IPS-18a (cell line): ENCODE measurements around the gene DRAXIN.

Source experiments
- H3K27ac ChIP-seq: one replicate; pipeline ENCODE4 v1.5.1; 2013; ENCODE audit warnings: low read length
- H3K27me3 ChIP-seq: one replicate; pipeline ENCODE4 v1.6.1; 2013; ENCODE audit warnings: mild to moderate bottlenecking, low read length; ENCODE audit not compliant: control insufficient read depth, insufficient read depth
- H3K36me3 ChIP-seq: one replicate; pipeline ENCODE4 v1.6.1; 2013; ENCODE audit warnings: low read depth, low read length; ENCODE audit not compliant: control insufficient read depth
- H3K4me1 ChIP-seq: one replicate; pipeline ENCODE4 v1.6.1; 2013; ENCODE audit warnings: low read depth, low read length; ENCODE audit not compliant: control insufficient read depth
- H3K4me3 ChIP-seq: one replicate; pipeline ENCODE4 v1.5.1; 2013; ENCODE audit warnings: low read length
- H3K9ac ChIP-seq: one replicate; pipeline ENCODE4 v1.6.1; 2013; ENCODE audit warnings: mild to moderate bottlenecking, low read length, moderate library complexity
- H3K9me3 ChIP-seq: one replicate; pipeline ENCODE4 v1.6.1; 2013; ENCODE audit warnings: low read depth, low read length; ENCODE audit not compliant: control insufficient read depth

The DRAXIN gene

DNA sequence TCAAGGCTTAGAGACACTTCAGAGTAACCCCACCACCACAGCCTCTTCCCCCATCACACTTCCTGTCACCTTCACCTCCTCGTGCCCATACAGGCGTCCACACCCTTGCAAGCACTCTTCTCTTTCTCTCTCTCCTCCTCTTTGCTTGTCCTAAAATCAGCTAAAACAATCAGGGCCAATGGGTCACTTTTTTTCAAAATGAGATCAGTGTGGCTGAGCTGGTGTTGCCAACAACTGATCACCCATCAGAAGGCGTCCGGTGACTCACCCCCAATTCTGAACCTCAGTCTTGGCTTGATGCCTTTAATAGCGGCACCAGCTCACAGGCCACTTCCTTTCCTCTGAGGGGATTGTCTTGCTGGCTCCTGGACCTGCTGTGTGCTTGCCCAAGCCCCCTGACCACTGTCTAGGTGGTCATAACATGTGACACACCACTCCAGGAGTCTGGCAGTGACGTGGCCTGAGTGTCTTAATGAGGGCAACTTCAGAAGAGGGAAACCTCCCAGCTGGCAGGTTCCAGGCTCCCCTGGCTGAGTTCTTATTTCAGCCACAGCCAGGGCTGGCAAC lies 1.6 kb downstream of the DRAXIN start:
- H3K4me3 ChIP-seq = peak overlapping the region; percentile 70
- no peaks in the 10 kb centered on the region for H3K9me3 ChIP-seq
- H3K9ac ChIP-seq = no peak overlapping the region
- no peak overlapping the region for H3K27ac ChIP-seq
- H3K4me1 ChIP-seq = peaks cover 28% of the 10 kb centered on the region
- H3K27me3 ChIP-seq = no peaks in the 10 kb centered on the region
- no peaks in the 10 kb centered on the region for H3K36me3 ChIP-seq

DNA sequence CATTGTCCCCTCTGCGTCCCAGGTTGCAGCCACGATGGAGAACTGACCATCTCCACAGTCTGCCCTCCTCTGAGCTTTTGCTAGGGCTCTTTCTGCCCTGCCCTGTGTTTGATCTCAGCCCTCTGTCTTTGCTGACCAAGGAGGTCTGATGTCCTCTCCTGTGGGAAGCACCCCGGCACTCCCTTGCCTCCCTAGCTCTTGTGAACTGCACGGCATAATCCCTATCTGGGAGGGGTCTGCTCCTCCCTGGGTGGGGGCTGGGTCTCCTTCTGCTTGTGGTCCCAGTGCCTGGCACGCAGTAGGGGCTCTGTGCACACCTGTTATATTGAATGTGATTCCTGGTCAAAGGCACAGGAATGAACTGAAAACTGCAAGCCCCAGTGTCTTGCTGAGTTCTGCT lies 2.4 kb downstream of the DRAXIN start:
- no peaks in the 10 kb centered on the region for H3K36me3 ChIP-seq
- no peak overlapping the region for H3K27ac ChIP-seq
- H3K9ac ChIP-seq = no peak overlapping the region
- no peak overlapping the region for H3K4me3 ChIP-seq
- no peaks in the 10 kb centered on the region for H3K9me3 ChIP-seq
- H3K4me1 ChIP-seq = peaks cover 27% of the 10 kb centered on the region
- no peaks in the 10 kb centered on the region for H3K27me3 ChIP-seq

DNA sequence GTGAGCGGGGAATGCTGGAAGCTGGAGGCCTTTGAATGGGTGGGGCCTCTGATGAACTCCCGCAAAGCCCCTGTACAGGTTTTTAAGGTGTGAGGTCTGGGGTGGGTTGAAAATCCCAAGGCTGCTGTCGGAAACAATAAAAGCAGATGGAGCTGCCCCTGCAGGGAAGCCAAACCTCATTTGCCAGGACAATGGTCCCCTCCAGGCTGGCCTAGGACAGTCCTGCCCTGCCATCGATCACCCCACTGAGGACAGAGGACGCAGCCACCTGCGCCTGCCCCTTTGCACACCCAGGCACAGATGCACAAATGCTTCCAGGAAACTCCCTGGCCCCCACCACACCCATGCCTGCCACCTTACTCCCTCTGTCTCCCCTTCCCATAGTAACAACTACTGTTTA lies 4.4 kb downstream of the DRAXIN start:
- Histone ChIP-seq H3K4me3 (no peak overlapping the region), H3K4me1 (peaks cover 20% of the 10 kb centered on the region), H3K36me3 (no peaks in the 10 kb centered on the region), H3K27ac (no peak overlapping the region), H3K27me3 (no peaks in the 10 kb centered on the region), H3K9ac (no peak overlapping the region), H3K9me3 (no peaks in the 10 kb centered on the region)

DNA sequence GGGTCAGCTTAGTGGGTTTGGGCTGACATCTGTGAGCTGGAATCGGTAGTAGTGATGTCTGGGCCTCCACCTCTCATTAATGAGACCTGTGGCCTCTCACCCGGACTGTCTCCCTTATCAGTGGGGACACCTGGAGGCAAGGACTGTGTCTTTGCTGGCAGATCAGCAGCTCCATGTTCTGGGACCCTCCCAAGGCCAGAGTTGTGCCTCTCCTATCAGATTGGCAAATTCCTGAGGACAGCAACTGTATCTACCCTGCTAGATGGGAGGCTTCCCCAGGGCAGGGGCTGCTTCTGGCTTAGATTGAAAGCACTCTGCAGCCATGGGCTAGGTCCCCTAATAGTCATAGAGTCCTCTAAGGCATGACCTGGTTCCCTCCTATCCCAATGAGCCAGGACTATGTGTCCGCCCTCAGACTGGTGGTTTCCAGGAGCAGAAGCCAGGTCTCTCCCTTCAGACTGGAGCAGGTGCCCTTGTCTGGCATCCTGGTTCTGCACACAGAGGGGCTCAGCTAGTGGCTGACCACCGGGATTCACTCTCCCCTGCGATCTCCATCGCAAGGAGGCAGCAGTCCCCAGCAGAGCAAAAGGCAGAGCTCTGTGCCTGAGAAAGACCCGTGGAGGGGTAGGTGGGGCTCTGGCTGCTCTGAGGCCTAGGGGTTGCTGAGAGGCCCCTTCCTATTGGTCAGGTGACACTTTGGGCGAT lies 5.8 kb downstream of the DRAXIN start:
- Histone ChIP-seq H3K27me3 (no peaks in the 10 kb centered on the region), H3K27ac (no peak overlapping the region), H3K36me3 (no peaks in the 10 kb centered on the region), H3K4me3 (no peak overlapping the region), H3K9me3 (no peaks in the 10 kb centered on the region), H3K9ac (no peak overlapping the region), H3K4me1 (peaks cover 26% of the 10 kb centered on the region)

DNA sequence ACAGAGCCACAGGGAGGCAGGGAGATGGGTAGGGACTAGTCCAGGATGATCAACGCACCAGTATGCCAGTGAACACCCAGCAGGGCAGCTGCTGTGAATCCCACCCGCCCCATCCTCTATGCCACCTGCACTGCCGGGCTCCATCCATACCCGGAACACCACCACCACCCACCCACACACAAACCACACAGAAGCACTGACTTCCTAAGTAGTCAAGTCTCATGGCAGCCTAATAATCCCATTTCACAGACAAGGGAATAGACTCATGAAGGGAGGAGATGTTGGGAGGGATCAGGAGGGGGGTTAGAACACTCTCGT lies 6.3 kb downstream of the DRAXIN start:
- Histone ChIP-seq H3K4me3 (no peak overlapping the region), H3K27me3 (no peaks in the 10 kb centered on the region), H3K4me1 (peaks cover 22% of the 10 kb centered on the region), H3K27ac (no peak overlapping the region), H3K9ac (no peak overlapping the region), H3K36me3 (no peaks in the 10 kb centered on the region), H3K9me3 (no peaks in the 10 kb centered on the region)

DNA sequence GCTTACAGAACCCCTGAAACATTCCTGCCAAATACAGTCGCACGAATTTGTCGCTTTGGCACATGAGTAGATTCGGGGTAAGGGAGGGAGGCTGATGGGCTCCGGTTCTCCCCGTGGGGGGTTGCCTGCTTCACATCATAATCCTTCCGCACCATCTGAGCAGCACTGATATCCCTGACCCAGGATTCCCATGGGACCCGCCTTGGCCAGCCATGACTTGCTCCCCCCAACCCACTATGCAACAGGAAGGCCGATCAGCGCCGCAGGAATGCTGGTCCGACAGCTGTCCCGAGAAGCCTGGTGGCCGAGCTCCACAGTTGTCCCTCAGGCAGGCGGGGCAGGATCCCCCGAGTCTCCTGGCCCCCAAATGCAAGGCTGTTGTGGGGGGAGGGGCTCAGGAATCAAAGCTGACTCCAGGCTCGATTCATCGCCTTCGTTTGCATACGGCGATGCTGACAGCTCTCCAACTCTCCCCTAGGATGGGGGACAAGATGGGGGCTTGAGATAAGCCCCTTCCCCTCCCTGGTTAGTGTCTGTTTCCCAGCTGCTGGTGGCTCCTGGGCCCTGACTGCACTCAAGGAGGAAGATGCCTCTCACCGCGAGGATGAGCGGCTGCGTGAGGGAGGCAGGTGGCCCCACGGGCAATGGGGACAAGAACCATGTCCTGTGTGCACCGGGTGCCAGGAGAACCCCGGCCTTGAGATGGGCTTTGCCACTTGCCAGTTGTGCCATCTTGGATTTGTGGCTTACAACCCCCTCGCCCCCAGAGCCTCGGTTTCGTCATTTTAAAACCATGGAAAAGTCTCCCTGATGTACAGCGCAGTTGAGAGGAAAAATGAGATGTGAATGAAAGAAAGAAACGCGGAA lies 9.3 kb downstream of the DRAXIN start:
- Histone ChIP-seq H3K27ac (no peak overlapping the region), H3K36me3 (no peaks in the 10 kb centered on the region), H3K4me1 (peaks cover 29% of the 10 kb centered on the region), H3K9ac (no peak overlapping the region), H3K9me3 (no peaks in the 10 kb centered on the region), H3K4me3 (no peak overlapping the region), H3K27me3 (no peaks in the 10 kb centered on the region)

DNA sequence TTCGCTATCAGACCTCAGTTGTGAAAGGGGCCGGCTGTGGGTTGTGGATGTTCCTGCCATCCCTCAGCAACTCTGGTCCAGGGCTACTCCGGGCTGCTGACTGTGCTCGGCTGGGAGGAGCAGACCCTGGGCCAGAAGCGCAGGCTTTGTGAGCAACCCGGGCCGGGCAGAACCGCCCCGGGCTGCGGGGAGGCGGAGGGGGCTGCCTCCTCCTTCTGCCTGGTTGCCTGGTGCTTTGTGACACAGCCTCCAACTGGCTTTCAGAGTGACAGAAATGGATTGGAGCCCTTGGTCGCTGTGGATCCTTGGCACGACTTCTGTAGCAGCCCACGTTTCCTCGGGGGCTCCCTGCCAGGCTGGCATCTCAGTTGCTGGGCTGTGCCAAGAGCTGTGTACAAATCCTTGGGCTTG lies 10.0 kb downstream of the DRAXIN start:
- Histone ChIP-seq H3K9ac (no peak overlapping the region), H3K27me3 (no peaks in the 10 kb centered on the region), H3K4me1 (peaks cover 30% of the 10 kb centered on the region), H3K4me3 (no peak overlapping the region), H3K27ac (no peak overlapping the region), H3K36me3 (no peaks in the 10 kb centered on the region), H3K9me3 (no peaks in the 10 kb centered on the region)

DNA sequence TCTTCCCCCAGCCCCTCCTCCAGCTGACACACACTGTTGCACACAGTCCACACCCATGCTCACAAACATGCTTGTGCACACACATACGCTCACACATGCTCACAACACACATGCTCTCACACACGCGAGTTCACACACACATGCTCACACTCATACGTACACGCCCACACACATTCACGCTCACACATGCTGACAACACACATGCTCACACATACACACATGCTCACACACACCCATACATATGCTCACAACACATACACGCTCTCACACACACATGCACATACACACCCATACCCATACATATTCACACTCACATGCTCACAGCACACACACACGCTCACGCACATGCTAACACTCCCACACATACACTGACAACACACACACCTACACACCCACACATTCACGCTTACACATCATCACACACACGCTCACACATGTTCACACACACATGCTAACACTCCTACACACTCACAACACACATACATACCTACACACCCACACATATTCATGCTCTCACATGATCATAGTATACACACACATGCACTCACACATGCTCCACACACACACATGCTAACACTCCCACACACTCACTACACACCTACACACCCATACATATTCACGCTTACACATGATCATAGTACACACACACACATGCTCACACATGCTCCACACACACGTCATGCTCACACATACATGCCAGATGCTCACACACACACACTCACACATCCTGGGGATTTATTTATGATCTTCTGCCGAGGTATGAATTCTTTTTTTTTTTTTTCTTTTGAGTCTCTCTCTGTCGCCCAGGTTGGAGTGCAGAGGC lies 10.7 kb downstream of the DRAXIN start:
- Histone ChIP-seq H3K9ac (no peak overlapping the region), H3K27me3 (no peaks in the 10 kb centered on the region), H3K4me1 (peaks cover 32% of the 10 kb centered on the region)

DNA sequence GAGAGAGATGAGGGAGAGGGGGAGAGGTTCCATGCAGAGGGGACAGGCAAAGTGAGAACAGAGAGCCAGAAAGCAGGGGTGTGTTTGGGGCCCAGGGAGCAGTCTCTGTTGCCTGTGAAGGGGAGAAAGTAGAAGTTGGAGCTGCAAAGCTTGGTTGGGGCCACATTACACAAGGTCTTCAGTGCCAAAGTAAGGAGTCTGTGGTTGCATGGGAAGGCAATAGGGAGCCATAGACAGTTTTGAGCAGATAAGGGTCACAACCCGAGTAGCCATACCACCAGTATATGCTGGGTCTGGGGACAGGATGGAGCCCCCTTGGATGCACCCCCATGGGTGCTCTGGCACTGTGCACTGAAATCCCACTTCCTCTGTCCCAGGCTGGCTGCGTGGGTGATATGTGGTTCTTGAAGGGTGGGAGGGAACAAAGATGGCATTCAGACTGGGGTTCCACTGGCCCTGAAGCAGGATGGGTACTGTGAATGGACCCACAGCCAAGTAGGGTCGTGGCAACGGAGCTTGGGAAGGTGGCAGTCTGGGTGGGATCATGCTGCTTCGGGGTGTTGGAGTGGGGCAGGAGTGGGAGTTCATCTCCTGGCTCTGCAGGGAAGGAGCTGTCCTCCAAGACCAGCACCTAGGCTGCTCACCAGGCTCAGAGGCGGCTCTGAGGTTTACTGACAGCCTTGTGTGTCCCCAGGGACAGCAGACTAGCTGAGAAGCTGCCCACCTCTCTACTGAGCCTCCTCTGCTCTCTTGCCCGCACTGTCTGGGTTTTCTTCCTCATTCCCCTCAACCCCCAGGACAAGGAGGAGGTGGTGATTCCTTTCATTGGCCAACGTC lies 12.1 kb downstream of the DRAXIN start:
- H3K36me3 ChIP-seq = no peaks in the 10 kb centered on the region
- peaks cover 34% of the 10 kb centered on the region for H3K4me1 ChIP-seq
- H3K9me3 ChIP-seq = no peaks in the 10 kb centered on the region
- no peak overlapping the region for H3K4me3 ChIP-seq
- no peak overlapping the region for H3K9ac ChIP-seq
- H3K27me3 ChIP-seq = no peaks in the 10 kb centered on the region
- no peak overlapping the region for H3K27ac ChIP-seq

More for the DNA sequence above, 10.7 kb downstream of the DRAXIN start:
- no peak overlapping the region for H3K4me3 ChIP-seq
- H3K9me3 ChIP-seq = no peaks in the 10 kb centered on the region
- H3K27ac ChIP-seq = no peak overlapping the region
- H3K36me3 ChIP-seq = no peaks in the 10 kb centered on the region

DNA sequence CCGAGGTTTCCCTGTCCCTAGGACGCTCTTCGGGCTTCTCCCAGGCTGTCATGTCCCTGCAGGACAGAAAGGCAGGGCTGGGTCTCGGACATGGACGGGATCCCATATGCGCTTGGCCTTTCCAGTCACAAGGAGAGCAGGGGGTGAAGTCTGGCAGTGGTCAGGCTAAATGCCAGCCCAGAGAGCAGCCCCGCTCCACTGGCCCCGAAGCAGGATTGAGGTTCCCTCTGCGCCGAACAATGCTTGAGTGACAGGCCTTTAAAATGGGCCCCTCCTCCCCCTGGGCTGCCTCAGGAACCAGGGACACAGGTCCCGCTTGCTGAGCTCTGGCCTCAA lies 12.7 kb downstream of the DRAXIN start:
- no peak overlapping the region for H3K27ac ChIP-seq
- no peak overlapping the region for H3K4me3 ChIP-seq
- H3K4me1 ChIP-seq = peaks cover 34% of the 10 kb centered on the region
- no peaks in the 10 kb centered on the region for H3K36me3 ChIP-seq
- no peak overlapping the region for H3K9ac ChIP-seq
- H3K9me3 ChIP-seq = no peaks in the 10 kb centered on the region
- no peaks in the 10 kb centered on the region for H3K27me3 ChIP-seq
